AG20443 (cell line): ENCODE measurements around the gene SELENOV.
"Not testable (repeated sequence)": the region's sequence is repeated elsewhere in the genome, so short reads cannot be mapped to it uniquely, and the experiment has no call there.

Experiments used
- DNase-seq: peaks from one replicate; pipeline ENCODE4 v3.0.0; 2012; ENCODE audit warnings: low spot score, mixed read lengths

The SELENOV gene, protein sequence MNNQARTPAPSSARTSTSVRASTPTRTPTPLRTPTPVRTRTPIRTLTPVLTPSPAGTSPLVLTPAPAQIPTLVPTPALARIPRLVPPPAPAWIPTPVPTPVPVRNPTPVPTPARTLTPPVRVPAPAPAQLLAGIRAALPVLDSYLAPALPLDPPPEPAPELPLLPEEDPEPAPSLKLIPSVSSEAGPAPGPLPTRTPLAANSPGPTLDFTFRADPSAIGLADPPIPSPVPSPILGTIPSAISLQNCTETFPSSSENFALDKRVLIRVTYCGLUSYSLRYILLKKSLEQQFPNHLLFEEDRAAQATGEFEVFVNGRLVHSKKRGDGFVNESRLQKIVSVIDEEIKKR

DNA sequence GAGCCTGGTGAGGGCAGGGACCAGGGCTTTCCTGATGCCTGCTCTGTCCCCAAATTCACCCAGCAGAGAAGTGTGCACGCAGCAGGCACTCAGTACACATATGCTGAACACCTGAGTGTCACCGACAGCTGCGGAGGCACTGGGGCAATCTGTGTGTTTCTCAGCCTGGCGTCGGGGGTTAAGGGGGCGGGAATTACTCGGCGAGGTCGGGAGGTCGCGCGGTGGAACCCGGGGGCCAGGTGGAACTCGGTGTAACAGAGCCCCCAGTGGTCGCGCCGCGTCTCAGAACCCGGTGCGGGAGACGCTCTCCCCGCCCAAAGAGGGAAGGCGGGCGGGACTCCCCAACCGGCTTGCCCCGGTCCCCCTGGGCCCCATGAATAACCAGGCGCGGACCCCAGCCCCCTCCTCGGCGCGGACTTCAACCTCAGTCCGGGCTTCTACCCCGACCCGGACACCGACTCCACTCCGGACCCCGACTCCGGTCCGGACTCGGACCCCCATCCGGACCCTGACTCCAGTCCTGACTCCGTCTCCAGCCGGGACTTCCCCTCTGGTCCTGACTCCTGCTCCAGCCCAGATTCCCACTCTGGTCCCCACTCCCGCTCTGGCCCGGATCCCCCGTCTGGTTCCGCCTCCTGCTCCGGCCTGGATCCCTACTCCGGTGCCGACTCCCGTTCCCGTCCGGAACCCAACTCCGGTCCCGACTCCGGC, at the start of gene SELENOV:
Gene SELENOV, plus strand, starts transcription at position 300 of the 711 bp plus-strand sequence. Its CDS starts 74 bp downstream, at position 374.
- peak; percentile 37 for DNase-seq

DNA sequence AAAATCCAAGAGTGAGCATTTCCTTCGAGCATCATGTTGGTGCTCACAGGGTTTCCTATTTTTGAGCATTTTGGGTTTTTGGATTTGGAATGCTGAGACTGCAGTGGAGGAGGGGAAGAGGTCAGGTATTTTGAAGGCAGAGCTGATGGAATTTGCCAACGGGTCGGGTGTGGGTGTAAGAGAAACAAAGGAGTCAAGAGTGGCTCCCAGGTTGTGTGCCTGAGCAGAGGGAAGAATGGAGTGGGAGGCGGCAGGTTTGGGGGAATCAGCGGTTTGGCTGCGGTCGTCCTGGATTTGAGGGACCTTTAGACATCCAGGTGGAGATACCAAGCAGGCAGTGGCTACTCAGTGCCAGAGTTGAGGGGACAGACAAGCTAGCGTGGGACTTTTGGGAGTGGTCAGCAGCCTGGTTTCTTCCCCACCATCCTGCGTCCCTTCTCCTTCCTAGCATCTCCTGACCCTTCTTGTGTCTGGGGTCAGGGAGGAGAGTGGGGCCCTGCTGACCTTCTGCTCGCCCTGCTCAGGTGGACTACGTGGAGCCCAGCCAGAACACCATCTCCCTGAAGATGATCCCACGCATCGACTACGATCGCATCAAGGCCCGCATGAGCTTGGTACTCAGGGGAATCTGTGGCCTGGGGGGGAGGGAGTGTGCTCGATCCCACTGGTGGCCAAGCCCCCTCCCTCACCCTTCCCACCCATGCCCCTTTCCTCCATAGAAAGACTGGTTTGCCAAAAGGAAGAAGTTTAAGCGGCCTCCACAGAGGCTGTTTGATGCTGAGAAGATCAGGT, 48.8 kb upstream of the SELENOV start:
- DNase-seq = no peak

DNA sequence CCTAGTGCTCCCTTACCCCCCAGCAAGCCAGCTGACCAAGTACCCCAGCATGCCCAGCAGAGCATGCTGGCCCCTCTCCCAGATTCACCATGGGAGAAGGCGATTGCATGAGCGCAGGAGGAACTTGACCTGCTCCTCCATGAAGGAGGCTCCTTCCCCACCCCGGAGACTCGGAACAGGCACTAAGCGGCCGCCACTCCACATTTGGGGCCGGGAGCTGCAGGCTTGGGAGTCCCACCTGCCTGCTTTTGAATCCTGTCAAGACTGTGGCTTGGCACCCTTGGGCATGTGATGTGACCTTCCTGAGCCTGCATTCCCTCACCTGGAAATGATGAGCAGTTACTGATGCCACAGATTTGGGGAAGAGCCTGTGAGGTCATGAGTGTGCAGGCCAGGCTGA, 47.0 kb upstream of the SELENOV start:
- no peak for DNase-seq

DNA sequence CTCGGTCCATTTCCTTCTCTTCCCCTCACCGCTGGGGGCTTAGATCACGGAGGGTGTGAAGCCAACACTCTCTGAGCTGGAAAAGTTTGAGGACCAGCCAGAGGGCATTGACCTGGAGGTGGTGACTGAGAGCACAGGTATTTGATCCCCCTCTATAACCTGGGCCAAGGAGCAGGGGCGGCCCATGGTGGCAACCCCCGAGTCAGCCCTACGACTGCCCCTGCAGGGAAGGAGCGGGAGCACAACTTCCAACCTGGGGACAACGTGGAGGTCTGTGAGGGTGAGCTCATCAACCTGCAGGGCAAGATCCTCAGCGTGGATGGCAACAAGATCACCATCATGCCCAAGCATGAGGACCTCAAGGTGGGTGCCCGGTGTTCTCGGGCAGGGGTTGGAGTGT, 45.9 kb upstream of the SELENOV start:
- DNase-seq = no peak

DNA sequence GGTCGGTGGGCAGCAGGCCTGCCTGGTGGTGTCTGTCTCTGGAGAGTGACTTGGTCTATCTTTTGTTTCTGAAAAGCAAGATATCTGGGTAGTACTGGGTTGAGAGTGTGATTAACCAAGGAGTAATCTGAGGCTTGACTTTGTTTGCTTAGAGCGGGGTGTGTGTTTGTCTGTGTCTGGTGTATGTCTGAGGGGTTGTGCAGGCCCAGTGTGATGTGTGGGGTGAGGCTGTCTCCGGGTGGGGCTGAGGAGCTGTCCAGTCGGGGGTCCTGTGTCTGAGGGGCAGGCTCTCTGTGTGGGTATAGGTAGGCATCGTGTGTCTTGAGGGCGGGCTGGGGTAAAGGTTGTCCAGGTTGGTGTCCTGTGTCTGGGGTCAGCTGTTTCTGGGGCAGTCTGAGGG, 45.4 kb upstream of the SELENOV start:
- no peak for DNase-seq

DNA sequence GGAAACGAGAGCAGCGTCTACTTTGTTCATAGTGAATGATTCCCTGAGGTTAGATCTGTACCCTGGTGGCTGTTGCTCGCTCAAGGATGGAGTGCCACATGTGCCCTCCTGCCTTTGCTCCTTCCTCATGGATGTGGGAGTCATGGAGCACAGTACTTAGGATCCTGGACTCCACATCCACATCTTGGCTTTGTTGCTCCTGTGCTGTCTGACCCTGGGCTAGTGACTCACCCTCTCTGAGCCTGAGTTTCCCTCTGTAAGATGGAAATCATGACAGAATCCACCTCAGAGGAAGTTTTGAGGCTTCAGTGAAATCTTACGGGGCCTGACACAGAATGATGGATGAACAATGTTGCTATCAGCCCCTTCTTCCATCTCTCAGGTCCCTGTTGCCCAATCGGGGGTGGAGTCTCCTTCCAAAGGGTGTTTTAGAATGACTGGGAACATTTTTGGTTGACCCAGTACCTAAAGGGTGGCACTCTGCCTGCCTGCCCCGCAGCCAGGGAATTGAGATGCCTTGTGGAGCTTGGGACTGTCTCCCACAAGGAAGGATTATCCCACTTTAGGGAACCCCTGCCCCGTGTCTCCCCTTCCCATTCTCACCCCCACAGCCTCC, 44.1 kb upstream of the SELENOV start:
- DNase-seq = no peak

DNA sequence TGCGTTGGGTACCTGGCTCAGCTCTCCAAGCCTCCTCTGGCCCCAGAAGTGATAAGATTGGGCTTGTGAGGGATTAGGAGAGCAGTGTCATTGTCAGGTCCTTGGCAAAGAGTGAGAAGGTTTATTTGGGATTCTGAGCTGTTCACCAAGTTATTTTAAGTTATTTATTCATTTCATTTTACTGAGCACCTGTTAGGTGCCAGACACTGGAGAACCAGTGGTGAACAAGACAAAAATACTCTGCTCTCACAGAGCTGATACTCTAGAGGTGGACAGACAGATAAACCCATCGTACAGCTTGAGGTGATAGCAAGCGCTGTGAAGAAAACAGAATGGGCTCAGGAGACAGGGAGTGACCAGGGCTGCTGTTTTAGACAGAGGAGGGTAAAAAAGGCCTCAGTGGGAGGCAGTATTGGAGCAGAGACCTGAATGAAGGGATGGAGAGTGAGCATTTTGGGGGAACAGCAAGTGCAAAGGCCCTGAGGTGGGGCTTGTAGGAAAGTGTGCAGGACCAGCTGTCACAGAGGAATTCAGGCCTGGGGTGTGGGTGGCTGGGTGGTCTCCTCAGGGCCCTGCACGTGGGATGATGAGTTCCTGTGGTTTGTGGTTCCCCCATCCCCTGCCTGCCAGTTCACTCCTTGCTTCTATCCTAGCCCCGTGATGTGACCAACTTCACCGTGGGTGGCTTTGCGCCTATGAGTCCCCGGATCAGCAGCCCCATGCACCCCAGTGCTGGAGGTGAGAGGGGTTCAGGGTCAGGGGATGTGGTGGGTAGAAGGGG, 43.0 kb upstream of the SELENOV start:
- DNase-seq = no peak

DNA sequence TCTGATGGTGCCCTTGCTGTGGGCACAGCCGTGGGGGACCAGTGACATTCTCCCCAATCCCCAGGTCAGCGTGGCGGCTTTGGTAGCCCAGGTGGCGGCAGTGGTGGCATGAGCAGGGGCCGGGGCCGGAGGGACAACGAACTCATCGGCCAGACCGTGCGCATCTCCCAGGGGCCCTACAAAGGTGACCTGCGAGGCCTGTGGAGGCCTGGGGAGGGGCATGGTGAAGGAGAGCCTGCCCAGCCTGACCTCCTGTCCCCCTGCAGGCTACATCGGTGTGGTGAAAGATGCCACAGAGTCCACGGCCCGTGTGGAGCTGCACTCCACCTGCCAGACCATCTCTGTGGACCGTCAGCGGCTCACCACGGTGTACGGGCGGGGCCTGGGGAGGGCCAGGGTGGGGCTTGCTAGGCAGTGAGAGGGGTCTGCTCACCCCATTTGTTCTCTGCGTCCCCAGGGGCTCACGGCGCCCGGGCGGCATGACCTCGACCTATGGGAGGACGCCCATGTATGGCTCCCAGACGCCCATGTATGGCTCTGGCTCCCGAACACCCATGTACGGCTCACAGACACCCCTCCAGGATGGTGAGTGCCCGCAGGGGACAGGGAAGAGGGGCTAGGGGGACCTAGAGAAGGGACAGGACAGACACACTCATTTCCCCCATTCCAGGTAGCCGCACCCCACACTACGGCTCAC, 42.0 kb upstream of the SELENOV start:
- no peak for DNase-seq

DNA sequence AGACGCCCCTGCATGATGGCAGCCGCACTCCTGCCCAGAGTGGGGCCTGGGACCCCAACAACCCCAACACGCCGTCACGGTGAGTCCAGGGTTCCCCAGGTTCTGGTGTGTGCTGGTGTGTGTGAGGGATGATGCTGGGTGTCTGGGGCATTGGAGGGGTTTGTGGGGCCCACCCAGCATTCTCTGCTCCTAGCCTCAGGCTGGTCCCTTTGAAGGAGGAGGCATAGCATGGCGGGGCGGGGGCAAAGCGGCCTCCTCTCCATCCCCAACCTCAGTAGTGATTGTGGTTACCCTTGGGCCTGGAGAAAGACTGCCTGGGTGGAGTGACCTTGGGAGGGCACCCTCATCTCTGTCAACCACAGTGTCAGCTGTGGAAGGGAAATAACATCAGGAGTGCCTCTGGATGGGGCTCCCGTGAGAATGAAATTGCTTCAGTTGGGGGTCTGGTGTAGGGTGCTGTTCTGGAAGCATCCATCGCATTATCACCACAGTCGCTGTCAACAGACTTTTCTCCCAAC, 41.4 kb upstream of the SELENOV start:
- DNase-seq = no peak

DNA sequence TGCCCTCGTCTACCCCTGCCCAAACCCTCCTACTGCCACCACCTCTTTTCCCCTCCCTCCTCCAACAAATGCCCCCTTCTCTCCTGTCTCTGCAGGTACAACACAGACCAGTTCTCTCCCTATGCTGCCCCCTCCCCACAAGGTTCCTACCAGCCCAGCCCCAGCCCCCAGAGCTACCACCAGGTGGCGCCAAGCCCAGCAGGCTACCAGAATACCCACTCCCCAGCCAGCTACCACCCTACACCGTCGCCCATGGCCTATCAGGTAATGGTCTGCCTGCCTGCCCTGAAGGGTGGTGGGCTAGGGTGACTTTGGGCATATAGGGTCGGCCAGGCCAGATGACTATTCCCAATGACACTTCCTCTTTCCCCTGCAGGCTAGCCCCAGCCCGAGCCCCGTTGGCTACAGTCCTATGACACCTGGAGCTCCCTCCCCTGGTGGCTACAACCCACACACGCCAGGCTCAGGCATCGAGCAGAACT, 40.8 kb upstream of the SELENOV start:
- DNase-seq = peak; percentile 71

DNA sequence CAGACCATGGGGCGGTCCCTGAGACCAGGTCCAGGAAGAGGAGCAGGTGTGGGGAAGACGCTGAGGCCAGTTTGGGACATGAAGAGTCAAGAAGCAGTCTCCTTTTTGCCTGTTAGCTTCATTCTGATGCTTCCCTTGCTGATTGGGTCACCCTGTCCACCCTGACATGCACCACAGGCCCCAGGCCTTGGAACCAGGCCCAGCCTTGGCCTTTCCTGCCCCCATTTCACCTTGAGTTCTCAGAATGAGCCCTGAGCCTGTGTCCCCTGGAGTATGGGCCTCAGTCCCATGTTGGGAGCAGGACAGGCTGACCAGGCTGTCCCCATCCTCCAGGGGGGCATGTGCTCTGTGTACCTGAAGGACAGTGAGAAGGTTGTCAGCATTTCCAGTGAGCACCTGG, 39.2 kb upstream of the SELENOV start:
- no peak for DNase-seq

DNA sequence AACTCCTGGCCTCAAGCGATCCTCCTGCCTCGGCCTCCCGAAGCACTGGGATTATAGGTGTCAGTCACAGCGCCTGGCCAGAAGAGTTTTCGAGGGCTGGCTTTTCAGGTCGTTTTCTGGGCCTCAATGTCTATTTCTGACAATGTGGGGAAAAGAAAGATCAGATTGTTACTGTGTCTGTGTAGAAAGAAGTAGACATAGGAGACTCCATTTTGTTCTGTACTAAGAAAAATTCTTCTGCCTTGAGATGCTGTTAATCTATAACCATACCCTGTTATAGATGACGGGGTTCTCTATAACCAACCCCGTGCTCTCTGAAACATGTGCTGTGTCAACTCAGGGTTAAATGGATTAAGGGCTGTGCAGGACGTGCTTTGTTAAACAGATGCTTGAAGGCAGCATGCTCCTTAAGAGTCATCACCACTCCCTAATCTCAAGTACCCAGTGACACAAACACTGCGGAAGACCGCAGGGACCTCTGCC, 35.6 kb upstream of the SELENOV start:
- DNase-seq = not testable (repeated sequence)

DNA sequence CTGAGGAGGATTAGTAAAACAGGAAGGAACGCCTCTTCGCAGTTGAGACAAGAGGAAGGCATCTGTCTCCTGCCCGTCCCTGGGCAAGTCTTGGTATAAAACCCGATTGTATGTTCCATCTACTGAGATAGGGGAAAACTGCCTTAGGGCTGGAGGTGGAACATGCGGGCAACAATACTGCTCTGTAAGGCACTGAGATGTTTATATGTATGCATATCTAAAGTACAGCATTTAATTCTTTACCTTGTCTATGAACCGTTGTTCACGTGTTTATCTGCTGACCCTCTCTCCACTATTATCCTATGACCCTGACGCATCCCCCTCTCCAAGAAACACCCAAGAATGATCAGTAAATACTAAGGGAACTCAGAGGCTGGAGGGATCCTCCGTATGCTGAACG, 35.0 kb upstream of the SELENOV start:
- no peak for DNase-seq

DNA sequence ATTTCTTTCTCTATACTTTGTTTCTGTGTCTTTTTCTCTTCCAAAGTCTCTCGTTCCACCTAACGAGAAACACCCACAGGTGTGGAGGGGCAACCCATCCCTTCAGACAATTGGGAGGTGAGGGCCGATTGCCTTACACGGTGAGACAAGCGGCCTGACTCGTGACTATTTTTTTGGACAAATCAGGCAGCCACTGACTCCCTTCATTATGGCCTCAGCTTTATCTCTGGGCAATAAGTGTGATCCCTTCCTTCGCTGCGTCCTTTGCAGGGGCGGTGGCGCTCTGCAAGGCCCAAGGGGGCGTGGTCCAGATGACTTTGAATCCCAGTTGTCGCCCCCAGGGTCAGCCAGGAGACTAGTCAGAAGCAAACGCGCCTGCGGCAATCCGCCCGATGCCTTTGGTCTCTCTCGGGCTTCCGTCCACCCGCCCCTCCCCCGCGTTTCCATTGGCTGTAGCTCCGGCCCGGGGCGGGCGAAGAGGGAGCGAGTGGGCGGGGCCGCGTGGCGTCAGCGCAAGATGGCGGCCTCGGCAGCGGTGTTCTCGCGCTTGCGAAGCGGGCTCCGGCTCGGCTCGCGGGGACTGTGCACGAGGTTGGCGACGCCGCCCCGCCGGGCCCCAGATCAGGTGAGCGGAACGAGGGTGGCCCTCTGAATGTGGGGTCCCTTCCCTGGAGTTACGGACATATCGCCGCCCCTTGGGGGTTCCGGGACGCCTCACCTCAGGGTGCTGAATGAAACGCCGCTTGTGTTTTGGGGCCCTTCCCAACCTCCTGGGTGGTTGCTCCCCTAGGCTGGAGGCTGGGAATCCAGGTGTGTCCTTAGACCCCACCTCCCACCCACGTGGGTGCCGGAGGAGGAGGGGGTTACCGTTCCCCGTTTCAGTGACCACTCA, 34.4 kb upstream of the SELENOV start, which contains the start of gene TIMM50:
Gene TIMM50, plus strand, starts transcription at position 502 of the 892 bp plus-strand sequence. Its CDS starts 16 bp downstream, at position 518.
- DNase-seq = peak; percentile 97

DNA sequence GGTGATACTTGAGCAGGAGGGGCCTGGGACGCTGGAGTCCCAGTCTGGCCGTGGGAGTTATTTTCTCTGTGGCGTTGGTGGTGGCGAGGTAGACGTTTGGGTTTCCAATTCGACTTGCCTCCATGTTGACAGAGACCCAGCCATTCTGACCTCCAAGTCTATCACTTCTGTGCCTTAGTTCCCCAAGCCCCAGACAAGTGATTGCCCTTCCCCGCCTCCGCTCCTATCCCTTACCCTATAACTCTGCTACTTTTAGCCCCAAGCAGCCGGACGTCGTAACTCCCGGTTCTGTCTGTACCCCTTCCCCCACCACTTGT, 33.8 kb upstream of the SELENOV start:
- DNase-seq = no peak

DNA sequence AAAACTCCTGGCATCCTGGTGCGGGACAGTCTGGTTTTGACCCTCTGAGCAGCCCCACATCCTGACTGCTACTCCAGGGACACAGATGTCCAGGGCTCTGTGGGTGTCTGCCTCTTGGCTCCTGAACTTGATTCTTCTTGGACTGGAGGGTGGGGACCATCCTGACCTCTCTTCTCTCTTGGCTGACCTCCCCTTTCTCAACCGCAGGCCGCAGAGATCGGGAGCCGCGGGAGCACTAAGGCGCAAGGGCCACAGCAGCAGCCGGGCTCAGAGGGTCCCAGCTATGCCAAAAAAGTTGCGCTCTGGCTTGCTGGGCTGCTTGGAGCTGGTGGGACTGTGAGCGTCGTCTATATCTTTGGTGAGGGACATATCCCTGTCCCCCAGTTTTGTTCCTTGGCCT, 33.3 kb upstream of the SELENOV start:
- no peak for DNase-seq

DNA sequence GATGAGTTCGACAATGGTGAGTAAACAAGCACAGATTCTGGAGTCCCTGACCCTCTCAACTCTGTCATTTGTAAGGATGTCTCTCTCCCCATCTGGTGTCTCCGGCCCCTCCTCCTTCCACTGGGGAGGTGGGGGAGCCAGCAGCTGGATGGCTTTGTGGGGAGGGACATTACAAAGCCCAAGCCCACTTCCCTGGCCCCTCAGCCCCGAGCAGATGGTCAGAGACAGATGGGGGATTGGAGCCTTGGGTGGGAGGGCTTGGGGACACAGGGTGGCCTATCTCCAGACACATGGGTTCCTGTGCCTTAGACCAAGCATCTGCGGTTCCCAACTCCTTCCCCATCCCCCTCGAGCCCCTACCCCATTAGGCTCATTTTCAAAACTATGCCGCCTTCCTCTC, 31.8 kb upstream of the SELENOV start:
- no peak for DNase-seq

DNA sequence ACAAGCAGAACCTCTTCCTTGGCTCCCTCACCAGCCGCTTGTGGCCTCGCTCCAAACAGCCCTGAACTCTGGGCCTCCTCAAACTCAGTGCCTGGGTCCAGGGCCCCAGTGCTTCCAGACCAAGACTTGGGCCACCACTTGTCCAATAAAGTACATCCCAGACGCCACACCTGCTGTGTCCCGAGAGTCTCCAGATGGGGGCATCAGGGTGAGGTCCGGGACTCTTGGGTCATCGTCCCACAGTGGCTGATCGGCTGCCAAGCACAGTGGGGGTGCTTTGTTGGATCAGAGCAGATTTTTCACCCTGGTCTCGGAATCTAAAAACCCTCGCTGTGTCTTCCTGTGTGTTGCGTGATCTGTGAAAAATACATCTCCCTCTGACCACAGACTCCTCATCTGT, 25.2 kb upstream of the SELENOV start:
- no peak for DNase-seq

DNA sequence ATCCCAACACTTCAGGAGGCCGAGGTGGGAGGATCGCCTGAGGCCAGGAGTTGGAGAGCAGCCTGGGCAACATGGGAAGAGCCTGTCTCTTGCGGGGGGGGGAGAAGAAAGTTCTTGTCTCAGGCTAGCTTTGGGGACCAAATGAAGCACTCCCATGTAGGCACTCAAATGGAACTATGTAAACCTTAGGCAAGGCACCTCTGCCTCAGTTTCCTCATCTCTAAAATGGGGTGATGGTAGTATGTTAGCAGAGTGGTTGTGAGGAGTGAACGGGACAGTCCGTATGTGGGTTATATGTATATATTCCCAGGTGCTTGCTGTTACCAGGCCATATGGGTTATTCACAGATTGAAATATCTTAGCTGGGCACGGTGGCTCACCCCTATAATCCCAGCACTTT, 22.7 kb upstream of the SELENOV start:
- DNase-seq = no peak
